ENCODE measurements around the gene PPP2R5B.
"Not testable (repeated sequence)": the region's sequence is repeated elsewhere in the genome, so short reads cannot be mapped to it uniquely, and the experiment has no call there.

Gene PPP2R5B

GRCh38 chr11:64976651-64977050 lies 52.2 kb downstream of the PPP2R5B start:
- DNase-seq (ENCODE audit: low read depth), result no peak

GRCh38 chr11:64983339-64983738 lies 58.9 kb downstream of the PPP2R5B start:
- DNase-seq (ENCODE audit: low read depth), result not testable (repeated sequence)

All from amniotic epithelial cell (primary cell).